ENCODE measurements around the gene OSTF1. TPM values are rescaled to one million over a fixed set of nuclear protein-coding genes. Genes with fewer than 3 reads are reported as not detected.

Gene OSTF1
- polyA plus RNA-seq, 1 donor from 2014 or later = 8.8 TPM

DNA sequence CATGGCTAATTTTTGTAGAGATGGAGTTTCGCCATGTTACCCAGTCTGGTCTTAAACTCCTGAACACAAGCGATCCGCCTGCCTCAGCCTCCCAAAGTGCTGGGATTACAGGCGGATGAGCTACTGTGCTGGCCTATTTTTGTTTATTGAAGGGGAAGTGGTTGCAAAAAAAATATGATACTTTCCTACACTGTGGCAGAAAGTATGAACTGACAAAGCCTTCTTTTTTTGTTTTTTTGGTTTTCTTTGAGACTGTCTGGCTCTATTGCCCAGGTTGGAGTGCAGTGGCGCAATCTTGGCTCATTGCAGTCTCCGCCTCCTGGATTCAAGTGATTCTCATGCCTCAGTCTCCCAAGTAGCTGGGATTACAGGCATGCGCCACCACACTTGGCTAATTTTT, 50.9 kb downstream of the OSTF1 start:
- Histone ChIP-seq H3K9ac (ENCODE audit: low read length) (no peak overlapping the region), H3K9me2 (ENCODE audit: insufficient read depth, low read length) (no peaks in the 10 kb centered on the region), H3K4me2 (ENCODE audit: low read length) (no peak overlapping the region), H3K4me3 (ENCODE audit: low read length) (no peak overlapping the region), H3K27me3 (ENCODE audit: insufficient read depth, low read depth, low read length) (no peaks in the 10 kb centered on the region), H3F3A (ENCODE audit: insufficient read depth, low read length, poor library complexity, severe bottlenecking) (no peaks in the 10 kb centered on the region), H3K9me3 (ENCODE audit: low read length) (no peaks in the 10 kb centered on the region), H3K79me2 (replicated peaks; ENCODE audit: insufficient read depth, low read length) (no peaks in the 10 kb centered on the region), H2AFZ (ENCODE audit: low read depth, low read length) (no peak overlapping the region), H3K27ac (ENCODE audit: low read length) (no peak overlapping the region), H3K36me3 (ENCODE audit: insufficient read depth, low read length) (no peaks in the 10 kb centered on the region), H4K20me1 (ENCODE audit: insufficient read depth) (no peaks in the 10 kb centered on the region)
- TF ChIP-seq SMC3 (conservative IDR thresholded peaks at IDR 0.05; ENCODE audit: poor library complexity) (no peak), REST (IDR thresholded peaks at IDR 0.05; ENCODE audit: borderline replicate concordance) (no peak), EP300 (conservative IDR thresholded peaks at IDR 0.05; ENCODE audit: poor library complexity, severe bottlenecking) (no peak), TAF1 (IDR thresholded peaks at IDR 0.05; ENCODE audit: low read depth) (no peak), RAD21 (conservative IDR thresholded peaks at IDR 0.05) (no peak), POLR2AphosphoS5 (IDR thresholded peaks at IDR 0.05) (no peak), EZH2 (IDR thresholded peaks at IDR 0.05; ENCODE audit: borderline replicate concordance, insufficient read depth, low read length, poor library complexity, severe bottlenecking) (no peak), MXI1 (conservative IDR thresholded peaks at IDR 0.05; ENCODE audit: poor library complexity, severe bottlenecking) (no peak)
- TF ChIP-seq, protein P1, sequence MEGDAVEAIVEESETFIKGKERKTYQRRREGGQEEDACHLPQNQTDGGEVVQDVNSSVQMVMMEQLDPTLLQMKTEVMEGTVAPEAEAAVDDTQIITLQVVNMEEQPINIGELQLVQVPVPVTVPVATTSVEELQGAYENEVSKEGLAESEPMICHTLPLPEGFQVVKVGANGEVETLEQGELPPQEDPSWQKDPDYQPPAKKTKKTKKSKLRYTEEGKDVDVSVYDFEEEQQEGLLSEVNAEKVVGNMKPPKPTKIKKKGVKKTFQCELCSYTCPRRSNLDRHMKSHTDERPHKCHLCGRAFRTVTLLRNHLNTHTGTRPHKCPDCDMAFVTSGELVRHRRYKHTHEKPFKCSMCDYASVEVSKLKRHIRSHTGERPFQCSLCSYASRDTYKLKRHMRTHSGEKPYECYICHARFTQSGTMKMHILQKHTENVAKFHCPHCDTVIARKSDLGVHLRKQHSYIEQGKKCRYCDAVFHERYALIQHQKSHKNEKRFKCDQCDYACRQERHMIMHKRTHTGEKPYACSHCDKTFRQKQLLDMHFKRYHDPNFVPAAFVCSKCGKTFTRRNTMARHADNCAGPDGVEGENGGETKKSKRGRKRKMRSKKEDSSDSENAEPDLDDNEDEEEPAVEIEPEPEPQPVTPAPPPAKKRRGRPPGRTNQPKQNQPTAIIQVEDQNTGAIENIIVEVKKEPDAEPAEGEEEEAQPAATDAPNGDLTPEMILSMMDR (IDR thresholded peaks at IDR 0.05; ENCODE audit: poor library complexity, severe bottlenecking) = no peak

- H3K9me3 ChIP-seq (ENCODE audit: low read length) = no peaks in the 10 kb centered on the region
- no peaks in the 10 kb centered on the region for H3F3A ChIP-seq (ENCODE audit: insufficient read depth, low read length, poor library complexity, severe bottlenecking)
- no peak overlapping the region for H3K4me3 ChIP-seq (ENCODE audit: low read length)
- no peaks in the 10 kb centered on the region for H3K79me2 ChIP-seq (replicated peaks; ENCODE audit: insufficient read depth, low read length)
- H3K27ac ChIP-seq (ENCODE audit: low read length) = no peak overlapping the region
- H2AFZ ChIP-seq (ENCODE audit: low read depth, low read length) = no peak overlapping the region
- H4K20me1 ChIP-seq (ENCODE audit: insufficient read depth) = no peaks in the 10 kb centered on the region
- no peaks in the 10 kb centered on the region for H3K27me3 ChIP-seq (ENCODE audit: insufficient read depth, low read depth, low read length)
- H3K9me2 ChIP-seq (ENCODE audit: insufficient read depth, low read length) = no peaks in the 10 kb centered on the region
- TF ChIP-seq RAD21 (conservative IDR thresholded peaks at IDR 0.05) = no peak
- no peak for TF ChIP-seq POLR2AphosphoS5 (IDR thresholded peaks at IDR 0.05)
- TF ChIP-seq, protein P1 (IDR thresholded peaks at IDR 0.05; ENCODE audit: poor library complexity, severe bottlenecking) = no peak
- TF ChIP-seq REST (IDR thresholded peaks at IDR 0.05; ENCODE audit: borderline replicate concordance) = no peak
- no peak for TF ChIP-seq EZH2 (IDR thresholded peaks at IDR 0.05; ENCODE audit: borderline replicate concordance, insufficient read depth, low read length, poor library complexity, severe bottlenecking)
- TF ChIP-seq SMC3 (conservative IDR thresholded peaks at IDR 0.05; ENCODE audit: poor library complexity) = no peak
- no peak for TF ChIP-seq EP300 (conservative IDR thresholded peaks at IDR 0.05; ENCODE audit: poor library complexity, severe bottlenecking)
- TF ChIP-seq TAF1 (IDR thresholded peaks at IDR 0.05; ENCODE audit: low read depth) = no peak
- no peak for TF ChIP-seq MXI1 (conservative IDR thresholded peaks at IDR 0.05; ENCODE audit: poor library complexity, severe bottlenecking)
- H3K9ac ChIP-seq (ENCODE audit: low read length) = no peak overlapping the region
- no peak overlapping the region for H3K4me2 ChIP-seq (ENCODE audit: low read length)
- H3K36me3 ChIP-seq (ENCODE audit: insufficient read depth, low read length) = no peaks in the 10 kb centered on the region
Observed at GRCh38 chr9:75140261-75140660, 51.9 kb downstream of the OSTF1 start.
